GM23338 (cell line): Measurements from ENCODE around the gene PDE1C. TPM values are rescaled to one million over a fixed set of nuclear protein-coding genes. Genes with fewer than 3 reads are reported as not detected.

Experiments used
- ATAC-seq: fragments of 200-7000 bp; cut with Tn5 transposase; 3 replicates; pipeline ENCODE4 v1.9.1; 2020
- DNase-seq: peaks from one replicate; pipeline ENCODE4 v3.0.0-alpha.2; 2015; ENCODE audit warnings: low spot score
- H2AFZ ChIP-seq: fragments of 200-600 bp; sonication (generic); 2 replicates; pipeline ENCODE4 v1.8.0; 2016; ENCODE audit warnings: antibody characterized with exemption, mild to moderate bottlenecking, moderate library complexity
- H3F3A ChIP-seq: fragments of 200-600 bp; sonication (generic); replicated peaks from 2 replicates; pipeline ENCODE4 v1.8.0; 2017; ENCODE audit warnings: antibody characterized with exemption, mixed run types, low read depth
- H3K27ac ChIP-seq: fragments of 200-600 bp; sonication (generic); 2 replicates; pipeline ENCODE4 v1.6.1; 2016; ENCODE audit warnings: low read depth
- H3K27me3 ChIP-seq: fragments of 200-600 bp; sonication (generic); 2 replicates; pipeline ENCODE4 v1.8.0; 2016; ENCODE audit warnings: mild to moderate bottlenecking, mixed run types, moderate library complexity; ENCODE audit not compliant: insufficient read depth
- H3K36me3 ChIP-seq: fragments of 200-600 bp; sonication (generic); 2 replicates; pipeline ENCODE4 v1.8.0; 2016; ENCODE audit warnings: mild to moderate bottlenecking; ENCODE audit not compliant: insufficient read depth
- H3K4me1 ChIP-seq: fragments of 200-600 bp; sonication (generic); 2 replicates; pipeline ENCODE4 v1.8.0; 2016; ENCODE audit warnings: mild to moderate bottlenecking, moderate library complexity; ENCODE audit not compliant: insufficient read depth
- H3K4me2 ChIP-seq: fragments of 200-600 bp; sonication (generic); 2 replicates; pipeline ENCODE4 v1.7.1; 2017; ENCODE audit warnings: mixed run types
- H3K4me3 ChIP-seq: fragments of 200-600 bp; sonication (generic); 2 replicates; pipeline ENCODE4 v1.6.1; 2016; ENCODE audit warnings: mixed run types
- H3K79me2 ChIP-seq: fragments of 200-600 bp; sonication (generic); replicated peaks from 2 replicates; pipeline ENCODE4 v1.8.0; 2017; ENCODE audit warnings: mild to moderate bottlenecking; ENCODE audit not compliant: insufficient read depth
- H3K9me2 ChIP-seq: fragments of 200-600 bp; sonication (generic); 2 replicates; pipeline ENCODE4 v1.8.0; 2017; ENCODE audit not compliant: insufficient read depth
- H4K20me1 ChIP-seq: fragments of 200-600 bp; sonication (generic); replicated peaks from 2 replicates; pipeline ENCODE4 v1.8.0; 2017; ENCODE audit warnings: mild to moderate bottlenecking; ENCODE audit not compliant: insufficient read depth
- H3K27ac Mint-ChIP-seq: 2 replicates; pipeline ENCODE4 v1.8.0; 2020; ENCODE audit warnings: inconsistent platforms, mild to moderate bottlenecking, moderate library complexity, mixed read lengths
- H3K27me3 Mint-ChIP-seq: 3 replicates; pipeline ENCODE4 v1.8.0; 2022; ENCODE audit warnings: low read depth, mild to moderate bottlenecking, moderate library complexity, mixed read lengths, inconsistent platforms; ENCODE audit not compliant: insufficient read depth, poor library complexity
- H3K36me3 Mint-ChIP-seq: 3 replicates; pipeline ENCODE4 v1.8.0; 2021; ENCODE audit warnings: low read depth, mild to moderate bottlenecking, inconsistent platforms, moderate library complexity, mixed read lengths
- H3K4me1 Mint-ChIP-seq: 3 replicates; pipeline ENCODE4 v1.8.0; 2020; ENCODE audit warnings: mild to moderate bottlenecking, inconsistent platforms, mixed read lengths
- H3K4me3 Mint-ChIP-seq: 3 replicates; pipeline ENCODE4 v1.8.0; 2021; ENCODE audit warnings: moderate library complexity, mild to moderate bottlenecking, inconsistent platforms, mixed read lengths
- H3K9me3 Mint-ChIP-seq: 3 replicates; pipeline ENCODE4 v1.8.0; 2020; ENCODE audit warnings: moderate library complexity, mild to moderate bottlenecking, inconsistent platforms, mixed read lengths
- CREB1 ChIP-seq: fragments of 250-450 bp; sonication (Bioruptor Pico); IDR thresholded peaks from 2 replicates; pipeline ENCODE4 v1.5.0; 2020; ENCODE audit warnings: low read depth, mild to moderate bottlenecking, moderate library complexity
- CTCF ChIP-seq, 2 experiments: fragments of 200-600 bp in 1 of 2; sonication (generic) in 1 of 2; conservative IDR thresholded peaks; 2 replicates each; pipeline versions ENCODE4 v1.5.1 to v1.6.1; 2016 to 2017; ENCODE audit warnings: antibody characterized with exemption in 2 of 2, low read depth in 2 of 2, mild to moderate bottlenecking in 2 of 2, moderate library complexity in 1 of 2
- ETS1 ChIP-seq: IDR thresholded peaks from 2 replicates; pipeline ENCODE4 v1.6.1; 2016; ENCODE audit warnings: antibody characterized with exemption
- EZH2 ChIP-seq: fragments of 200-600 bp; sonication (generic); IDR thresholded peaks from one replicate; pipeline ENCODE4 v1.8.0; 2017; ENCODE audit warnings: antibody characterized with exemption, mild to moderate bottlenecking, low read depth; ENCODE audit not compliant: unreplicated experiment
- JUNB ChIP-seq: IDR thresholded peaks from one replicate; pipeline ENCODE4 v1.6.1; 2016; ENCODE audit warnings: antibody characterized with exemption; ENCODE audit not compliant: unreplicated experiment
- NANOG ChIP-seq: IDR thresholded peaks from 2 replicates; pipeline ENCODE4 v1.6.1; 2016; ENCODE audit warnings: antibody characterized with exemption, borderline replicate concordance
- POLR2AphosphoS5 ChIP-seq: IDR thresholded peaks from 2 replicates; pipeline ENCODE4 v1.6.1; 2016; ENCODE audit warnings: antibody characterized with exemption, low read depth
- REST ChIP-seq: IDR thresholded peaks from one replicate; pipeline ENCODE4 v1.6.1; 2018; ENCODE audit warnings: antibody characterized with exemption; ENCODE audit not compliant: unreplicated experiment
- STAT1 ChIP-seq: IDR thresholded peaks from one replicate; pipeline ENCODE4 v1.6.1; 2016; ENCODE audit warnings: antibody characterized with exemption; ENCODE audit not compliant: unreplicated experiment
- ZNF114 ChIP-seq: fragments of 250-450 bp; sonication (Bioruptor Pico); IDR thresholded peaks from 2 replicates; pipeline ENCODE4 v1.5.0; 2020; ENCODE audit warnings: mild to moderate bottlenecking, moderate library complexity
- ZNF331 ChIP-seq: fragments of 250-450 bp; sonication (Bioruptor Pico); IDR thresholded peaks from 2 replicates; pipeline ENCODE4 v1.5.0; 2020; ENCODE audit warnings: low read depth, mild to moderate bottlenecking, moderate library complexity
- polyA plus RNA-seq: library from polyadenylated mRNA; unstranded; fragments of >200 nt; fragmentation: Nextera tagmentation; extraction: Ambion mirVana; gene quantifications from 2 replicates; pipeline ENCODE4 v1.2.1, GENCODE V29; 2016
- total RNA-seq: library from RNA; depleted of rRNA; stranded (reverse); fragments of >200 nt; shearing (Covaris generic); gene quantifications from 2 replicates; pipeline ENCODE4 v1.2.3, GENCODE V29; 2014

Gene PDE1C
- total and polyA plus RNA-seq, 2 experiments from 2014 or later, result 0.28 TPM; not detected in 1

- Histone ChIP-seq H3K79me2 (no peaks in the 10 kb centered on the region), H3K27me3 (no peaks in the 10 kb centered on the region), H3K4me1 (no peaks in the 10 kb centered on the region), H3K36me3 (no peaks in the 10 kb centered on the region), H2AFZ (no peak overlapping the region), H3K9me2 (no peaks in the 10 kb centered on the region), H3F3A (no peaks in the 10 kb centered on the region), H3K4me2 (no peak overlapping the region), H3K27ac (no peak overlapping the region), H3K4me3 (no peak overlapping the region), H4K20me1 (no peaks in the 10 kb centered on the region)
- no peak overlapping the region for H3K4me3 Mint-ChIP-seq
- H3K36me3 Mint-ChIP-seq, result peaks cover 2% of the 10 kb centered on the region; the same call in 2 of the 3 replicates
- H3K27me3 Mint-ChIP-seq, result peaks cover 1% of the 10 kb centered on the region
- H3K27ac Mint-ChIP-seq, result no peak overlapping the region
- H3K9me3 Mint-ChIP-seq, result peaks cover 5% of the 10 kb centered on the region
- no peak for ATAC-seq
- no peaks in the 10 kb centered on the region for H3K4me1 Mint-ChIP-seq
- TF ChIP-seq ZNF114 (CRISPR knock-in tag) (no peak), REST (no peak), EZH2 (no peak), CREB1 (CRISPR knock-in tag) (no peak), STAT1 (no peak), JUNB (no peak), ZNF331 (CRISPR knock-in tag) (no peak), NANOG (no peak), POLR2AphosphoS5 (no peak), CTCF (conservative IDR thresholded peaks at IDR 0.05; ENCODE audit: low read depth in 2 of 2) (no peak), ETS1 (no peak)
- DNase-seq, result no peak
Observed at GRCh38 chr7:31971049-31971667, 99.0 kb downstream of the PDE1C start.
